Activated T-cell treated with anti-CD3 and anti-CD28 coated beads, Interleukin-2, amount 50 U/mL, for 24 hours (primary cell): ENCODE results near the gene MYLK.
A peak's percentile ranks its signal among the peaks of the same experiment; 100 is the strongest.

Source experiments
- DNase-seq: peaks from one replicate; pipeline ENCODE4 v3.0.0-alpha.2; 2020
- H3K27ac Mint-ChIP-seq: 2 replicates; pipeline ENCODE4 v1.8.0; 2020; ENCODE audit warnings: mild to moderate bottlenecking, mixed read lengths
- H3K27me3 Mint-ChIP-seq: 2 replicates; pipeline ENCODE4 v1.8.0; 2020; ENCODE audit warnings: mixed read lengths
- H3K36me3 Mint-ChIP-seq: 2 replicates; pipeline ENCODE4 v1.8.0; 2020; ENCODE audit warnings: low read depth, mixed read lengths
- H3K4me1 Mint-ChIP-seq: 2 replicates; pipeline ENCODE4 v1.8.0; 2020; ENCODE audit warnings: low read depth, mixed read lengths
- H3K4me3 Mint-ChIP-seq: 2 replicates; pipeline ENCODE4 v1.8.0; 2020; ENCODE audit warnings: mild to moderate bottlenecking, moderate library complexity, mixed read lengths
- H3K9me3 Mint-ChIP-seq: 2 replicates; pipeline ENCODE4 v1.8.0; 2020; ENCODE audit warnings: mixed read lengths

Gene MYLK

GRCh38 chr3:123571264-123571972 lies 312.7 kb downstream of the MYLK start:
- no peak for DNase-seq
- Mint-ChIP-seq H3K9me3 (no peaks in the 10 kb centered on the region), H3K4me3 (no peak overlapping the region), H3K36me3 (peaks cover 60% of the 10 kb centered on the region), H3K4me1 (peaks cover 35% of the 10 kb centered on the region), H3K27me3 (no peaks in the 10 kb centered on the region), H3K27ac (no peak overlapping the region)

GRCh38 chr3:123568875-123569274 lies 315.3 kb downstream of the MYLK start:
- no peak overlapping the region for H3K4me3 Mint-ChIP-seq
- no peaks in the 10 kb centered on the region for H3K9me3 Mint-ChIP-seq
- peaks cover 25% of the 10 kb centered on the region for H3K4me1 Mint-ChIP-seq
- DNase-seq = no peak
- H3K36me3 Mint-ChIP-seq = peaks cover 57% of the 10 kb centered on the region
- no peak overlapping the region for H3K27ac Mint-ChIP-seq
- H3K27me3 Mint-ChIP-seq = no peaks in the 10 kb centered on the region

GRCh38 chr3:123568034-123568433 lies 316.1 kb downstream of the MYLK start:
- Mint-ChIP-seq H3K9me3 (no peaks in the 10 kb centered on the region), H3K36me3 (peaks cover 57% of the 10 kb centered on the region), H3K4me1 (peaks cover 26% of the 10 kb centered on the region), H3K27ac (no peak overlapping the region), H3K4me3 (no peak overlapping the region), H3K27me3 (no peaks in the 10 kb centered on the region)
- no peak for DNase-seq

- no peak for DNase-seq
- H3K4me3 Mint-ChIP-seq = no peak overlapping the region
- peaks cover 25% of the 10 kb centered on the region for H3K4me1 Mint-ChIP-seq
- H3K9me3 Mint-ChIP-seq = no peaks in the 10 kb centered on the region
- no peak overlapping the region for H3K27ac Mint-ChIP-seq
- H3K36me3 Mint-ChIP-seq = peaks cover 37% of the 10 kb centered on the region
- H3K27me3 Mint-ChIP-seq = no peaks in the 10 kb centered on the region
Measured at GRCh38 chr3:123564056-123564455, 320.1 kb downstream of the MYLK start.

- Mint-ChIP-seq H3K36me3 (peaks cover 38% of the 10 kb centered on the region), H3K4me3 (no peak overlapping the region), H3K9me3 (no peaks in the 10 kb centered on the region)
Measured at GRCh38 chr3:123562547-123562946, 321.6 kb downstream of the MYLK start.

GRCh38 chr3:123561188-123561587 lies 322.9 kb downstream of the MYLK start:
- no peaks in the 10 kb centered on the region for H3K9me3 Mint-ChIP-seq
- no peak for DNase-seq
- no peaks in the 10 kb centered on the region for H3K27me3 Mint-ChIP-seq
- peak overlapping the region; percentile 32 for H3K27ac Mint-ChIP-seq
- H3K36me3 Mint-ChIP-seq = peaks cover 40% of the 10 kb centered on the region
- H3K4me3 Mint-ChIP-seq = no peak overlapping the region
- H3K4me1 Mint-ChIP-seq = peaks cover 21% of the 10 kb centered on the region

More at GRCh38 chr3:123562547-123562946, 321.6 kb downstream of the MYLK start:
- Mint-ChIP-seq H3K27ac (peak overlapping the region; percentile 51), H3K27me3 (no peaks in the 10 kb centered on the region), H3K4me1 (peaks cover 26% of the 10 kb centered on the region)
- DNase-seq = no peak
